HepG2 (cell line): ENCODE measurements around the gene ITGB5. TPM values are rescaled to one million over a fixed set of nuclear protein-coding genes. Genes with fewer than 3 reads are reported as not detected.
A peak's percentile ranks its signal among the peaks of the same experiment; 100 is the strongest.

Experiments
- CC2D1A ChIP-seq: sonication (generic); formaldehyde crosslinking; IDR thresholded peaks from 2 replicates; pipeline ENCODE4 v1.8.1; 2023; ENCODE audit warnings: mild to moderate bottlenecking, missing genetic modification reagents
- CSRNP1 ChIP-seq: sonication (generic); formaldehyde crosslinking; IDR thresholded peaks from 2 replicates; pipeline ENCODE4 v1.8.1; 2023; ENCODE audit warnings: mild to moderate bottlenecking, missing genetic modification reagents
- FOXP1 ChIP-seq, 2 experiments: fragments of 450-650 bp in 1 of 2; IDR thresholded peaks; 2 replicates each; pipeline ENCODE4 v1.6.1; 2017 to 2018; ENCODE audit warnings: antibody characterized with exemption in 1 of 2
- FUBP1 ChIP-seq: sonication (generic); formaldehyde crosslinking; IDR thresholded peaks from 2 replicates; pipeline ENCODE4 v1.5.1; 2020; ENCODE audit warnings: missing genetic modification reagents, mild to moderate bottlenecking, borderline replicate concordance
- HHEX ChIP-seq: IDR thresholded peaks from 2 replicates; pipeline ENCODE4 v1.6.1; 2016; ENCODE audit warnings: control low read depth
- HNF4A ChIP-seq: sonication (generic); formaldehyde crosslinking; IDR thresholded peaks from 2 replicates; pipeline ENCODE4 v1.4.0; 2020; ENCODE audit warnings: missing genetic modification reagents
- JUNB ChIP-seq: sonication (generic); formaldehyde crosslinking; IDR thresholded peaks from 2 replicates; pipeline ENCODE4 v1.8.0; 2022; ENCODE audit warnings: missing genetic modification reagents, mild to moderate bottlenecking, borderline replicate concordance
- KDM4B ChIP-seq: sonication (generic); formaldehyde crosslinking; IDR thresholded peaks from 2 replicates; pipeline ENCODE4 v1.4.0; 2020; ENCODE audit warnings: missing genetic modification reagents
- MTERF4 ChIP-seq: sonication (generic); formaldehyde crosslinking; IDR thresholded peaks from 2 replicates; pipeline ENCODE4 v1.8.0; 2023; ENCODE audit warnings: mild to moderate bottlenecking, missing genetic modification reagents
- NCOR1 ChIP-seq: fragments of 200-600 bp; sonication (generic); IDR thresholded peaks from 2 replicates; pipeline ENCODE4 v1.7.0; 2017; ENCODE audit warnings: antibody characterized with exemption, low read length, borderline replicate concordance
- POLR2G ChIP-seq: fragments of 200-400 bp; formaldehyde crosslinking; IDR thresholded peaks from 2 replicates; pipeline ENCODE4 v1.6.1; 2018; ENCODE audit warnings: mild to moderate bottlenecking, low read depth, low read length, moderate library complexity
- RARA ChIP-seq: IDR thresholded peaks from 2 replicates; pipeline ENCODE4 v1.6.1; 2016; ENCODE audit warnings: missing genetic modification reagents, missing compliant biosample characterization
- RXRA ChIP-seq: sonication (generic); formaldehyde crosslinking; IDR thresholded peaks from 2 replicates; pipeline ENCODE4 v1.5.1; 2020; ENCODE audit warnings: missing genetic modification reagents
- SAP130 ChIP-seq: IDR thresholded peaks from 2 replicates; pipeline ENCODE4 v1.6.1; 2016; ENCODE audit warnings: low read depth
- SP140L ChIP-seq: sonication (generic); formaldehyde crosslinking; IDR thresholded peaks from 2 replicates; pipeline ENCODE4 v1.4.0; 2020; ENCODE audit warnings: missing genetic modification reagents, borderline replicate concordance
- TEF ChIP-seq: sonication (generic); formaldehyde crosslinking; IDR thresholded peaks from 2 replicates; pipeline ENCODE4 v1.5.0; 2020; ENCODE audit warnings: missing genetic modification reagents
- TFAP4 ChIP-seq: sonication (generic); IDR thresholded peaks from 2 replicates; pipeline ENCODE4 v1.6.1; 2016; ENCODE audit warnings: low read depth, borderline replicate concordance
- TOPORS ChIP-seq: sonication (generic); formaldehyde crosslinking; IDR thresholded peaks from 2 replicates; pipeline ENCODE4 v1.8.0; 2023; ENCODE audit warnings: mild to moderate bottlenecking, missing genetic modification reagents
- ZFP37 ChIP-seq: sonication (generic); formaldehyde crosslinking; IDR thresholded peaks from 2 replicates; pipeline ENCODE4 v1.4.0; 2020; ENCODE audit warnings: missing genetic modification reagents, borderline replicate concordance
- ZNF317 ChIP-seq: sonication (generic); formaldehyde crosslinking; IDR thresholded peaks from 2 replicates; pipeline ENCODE4 v1.5.0; 2020; ENCODE audit warnings: mild to moderate bottlenecking, missing genetic modification reagents
- ZNF558 ChIP-seq: sonication (generic); formaldehyde crosslinking; IDR thresholded peaks from 2 replicates; pipeline ENCODE4 v1.9.0; 2022; ENCODE audit warnings: mild to moderate bottlenecking, missing genetic modification reagents, borderline replicate concordance
- ZNF564 ChIP-seq: sonication (generic); formaldehyde crosslinking; IDR thresholded peaks from 2 replicates; pipeline ENCODE4 v1.8.1; 2023; ENCODE audit warnings: mild to moderate bottlenecking, missing genetic modification reagents
- ZNF772 ChIP-seq: sonication (generic); formaldehyde crosslinking; IDR thresholded peaks from 2 replicates; pipeline ENCODE4 v1.5.0; 2020; ENCODE audit warnings: mild to moderate bottlenecking, missing genetic modification reagents
- polyA plus RNA-seq, 8 experiments: library from polyadenylated mRNA; depleted of rRNA in 3 of 8; stranded (reverse) in 7 of 8; unstranded in 1 of 8; fragments of >200 nt; fragmentation: Illumina TruSeq in 4 of 8; extraction: Trizol in 4 of 8; gene quantifications; 2 replicates each; pipeline versions ENCODE4 v1.2.1 to v1.2.3, GENCODE V29; 2011 to 2016; ENCODE audit warnings: low read depth in 4 of 8, missing spikeins in 1 of 8, mixed read lengths in 1 of 8; ENCODE audit not compliant: insufficient read depth in 1 of 8
- total RNA-seq, 5 experiments: library from RNA; depleted of rRNA; stranded (reverse); fragments of >200 nt; fragmentation: Illumina TruSeq; extraction: Trizol; gene quantifications; 2 replicates each; pipeline ENCODE4 v1.2.3, GENCODE V29; 2016; ENCODE audit warnings: low read depth in 1 of 5

ITGB5 gene
- total and polyA plus RNA-seq, 2 of the 13 experiments (the other 11 are each of a cell fraction or from before 2014, with no cell fraction given) = 74.1 to 343 TPM

- TF ChIP-seq ZNF558 (CRISPR knock-in tag) (no peak), TOPORS (CRISPR knock-in tag) (no peak), TFAP4 (peak; percentile 62; the same call in 1 of the 2 replicates), FOXP1 (IDR thresholded peaks at IDR 0.05) (no peak), FOXP1 (CRISPR knock-in tag; IDR thresholded peaks at IDR 0.05) (0 out of 2 replicates have a peak, but pooled peaks have one; percentile 15), HNF4A (CRISPR knock-in tag) (peak; percentile 61; the same call in 1 of the 2 replicates), ZNF317 (CRISPR knock-in tag) (peak; percentile 91; the same call in 1 of the 2 replicates), CSRNP1 (CRISPR knock-in tag) (0 out of 2 replicates have a peak, but pooled peaks have one; percentile 44), FUBP1 (CRISPR knock-in tag) (no peak), NCOR1 (peak; percentile 41; the same call in 1 of the 2 replicates), CC2D1A (no peak), KDM4B (CRISPR knock-in tag) (no peak), ZNF772 (no peak), POLR2G (0 out of 2 replicates have a peak, but pooled peaks have one; percentile 47), SP140L (CRISPR knock-in tag) (no peak), MTERF4 (CRISPR knock-in tag) (peak; percentile 29; the same call in 1 of the 2 replicates), TEF (CRISPR knock-in tag) (no peak), RXRA (CRISPR knock-in tag) (peak; percentile 36; the same call in 1 of the 2 replicates), ZFP37 (no peak), RARA (CRISPR knock-in tag) (peak; percentile 43), HHEX (CRISPR knock-in tag) (no peak), JUNB (no peak), ZNF564 (CRISPR knock-in tag) (peak; percentile 100), SAP130 (peak; percentile 65)
These were observed 74.6 kb downstream of the ITGB5 start (continued) for GRCh38 chr3:124812291-124813265.
